HepG2 (cell line): ENCODE results near the gene SPRR4.

Experiments used
- SIN3A ChIP-seq: IDR thresholded peaks from 2 replicates; pipeline ENCODE4 v1.6.1; 2011; ENCODE audit warnings: low read depth, mild to moderate bottlenecking, control low read depth, low read length, borderline replicate concordance
- ZNF274 ChIP-seq: sonication (generic); formaldehyde crosslinking; IDR thresholded peaks from 2 replicates; pipeline ENCODE4 v1.5.1; 2020; ENCODE audit warnings: mild to moderate bottlenecking, missing genetic modification reagents
- TF ChIP-seq, protein P1 (sequence below): sonication (generic); formaldehyde crosslinking; IDR thresholded peaks from 2 replicates; pipeline ENCODE4 v1.5.0; 2020; ENCODE audit warnings: mild to moderate bottlenecking, missing genetic modification reagents, moderate library complexity
- TF ChIP-seq, protein P2 (sequence below): sonication (generic); formaldehyde crosslinking; IDR thresholded peaks from 2 replicates; pipeline ENCODE4 v1.4.0; 2020; ENCODE audit warnings: missing genetic modification reagents
- TF ChIP-seq, protein P3 (sequence below): sonication (generic); formaldehyde crosslinking; IDR thresholded peaks from 2 replicates; pipeline ENCODE4 v1.8.1; 2023; ENCODE audit warnings: mild to moderate bottlenecking, missing genetic modification reagents, borderline replicate concordance

DNA sequence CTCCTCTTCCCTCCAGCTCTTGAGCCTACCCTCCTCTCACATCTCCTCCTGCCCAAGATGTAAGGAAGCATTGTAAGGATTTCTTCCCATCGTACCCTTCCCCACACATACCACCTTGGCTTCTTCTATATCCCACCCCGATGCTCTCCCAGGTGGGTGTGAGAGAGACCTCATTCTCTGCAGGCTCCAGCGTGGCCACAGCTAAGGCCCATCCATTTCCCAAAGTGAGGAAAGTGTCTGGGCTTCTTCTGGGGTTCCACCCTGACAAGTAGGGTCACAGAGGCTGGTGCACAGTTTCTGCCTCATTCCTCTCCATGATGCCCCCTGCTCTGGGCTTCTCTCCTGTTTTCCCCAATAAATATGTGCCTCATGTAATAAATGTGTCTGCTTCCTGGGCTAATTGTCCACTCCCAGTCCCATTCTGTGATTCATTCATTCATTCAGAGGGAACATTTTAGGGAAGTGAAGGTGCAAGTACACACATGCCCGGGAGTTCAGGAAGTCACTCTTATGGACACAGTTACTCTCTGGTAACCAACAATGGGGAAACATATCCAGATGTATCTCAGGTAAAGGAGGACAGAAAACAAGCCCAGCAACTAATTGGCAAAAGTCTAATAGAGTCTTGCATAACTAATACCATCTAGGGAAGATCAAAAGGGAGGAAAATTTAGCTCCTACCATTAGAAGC is 1.9 kb downstream of the SPRR4 start:
- TF ChIP-seq, protein P1, sequence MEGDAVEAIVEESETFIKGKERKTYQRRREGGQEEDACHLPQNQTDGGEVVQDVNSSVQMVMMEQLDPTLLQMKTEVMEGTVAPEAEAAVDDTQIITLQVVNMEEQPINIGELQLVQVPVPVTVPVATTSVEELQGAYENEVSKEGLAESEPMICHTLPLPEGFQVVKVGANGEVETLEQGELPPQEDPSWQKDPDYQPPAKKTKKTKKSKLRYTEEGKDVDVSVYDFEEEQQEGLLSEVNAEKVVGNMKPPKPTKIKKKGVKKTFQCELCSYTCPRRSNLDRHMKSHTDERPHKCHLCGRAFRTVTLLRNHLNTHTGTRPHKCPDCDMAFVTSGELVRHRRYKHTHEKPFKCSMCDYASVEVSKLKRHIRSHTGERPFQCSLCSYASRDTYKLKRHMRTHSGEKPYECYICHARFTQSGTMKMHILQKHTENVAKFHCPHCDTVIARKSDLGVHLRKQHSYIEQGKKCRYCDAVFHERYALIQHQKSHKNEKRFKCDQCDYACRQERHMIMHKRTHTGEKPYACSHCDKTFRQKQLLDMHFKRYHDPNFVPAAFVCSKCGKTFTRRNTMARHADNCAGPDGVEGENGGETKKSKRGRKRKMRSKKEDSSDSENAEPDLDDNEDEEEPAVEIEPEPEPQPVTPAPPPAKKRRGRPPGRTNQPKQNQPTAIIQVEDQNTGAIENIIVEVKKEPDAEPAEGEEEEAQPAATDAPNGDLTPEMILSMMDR (CRISPR knock-in tag), result no peak
- no peak for TF ChIP-seq ZNF274 (CRISPR knock-in tag)
- TF ChIP-seq, protein P2, sequence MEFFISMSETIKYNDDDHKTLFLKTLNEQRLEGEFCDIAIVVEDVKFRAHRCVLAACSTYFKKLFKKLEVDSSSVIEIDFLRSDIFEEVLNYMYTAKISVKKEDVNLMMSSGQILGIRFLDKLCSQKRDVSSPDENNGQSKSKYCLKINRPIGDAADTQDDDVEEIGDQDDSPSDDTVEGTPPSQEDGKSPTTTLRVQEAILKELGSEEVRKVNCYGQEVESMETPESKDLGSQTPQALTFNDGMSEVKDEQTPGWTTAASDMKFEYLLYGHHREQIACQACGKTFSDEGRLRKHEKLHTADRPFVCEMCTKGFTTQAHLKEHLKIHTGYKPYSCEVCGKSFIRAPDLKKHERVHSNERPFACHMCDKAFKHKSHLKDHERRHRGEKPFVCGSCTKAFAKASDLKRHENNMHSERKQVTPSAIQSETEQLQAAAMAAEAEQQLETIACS, result no peak
- no peak for TF ChIP-seq SIN3A
- TF ChIP-seq, protein P3, sequence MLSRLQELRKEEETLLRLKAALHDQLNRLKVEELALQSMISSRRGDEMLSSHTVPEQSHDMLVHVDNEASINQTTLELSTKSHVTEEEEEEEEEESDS (CRISPR knock-in tag), result no peak
